HUES6 (cell line): ENCODE data around the gene CHSY3.

Experiments
- H3K27ac ChIP-seq: 2 replicates; pipeline ENCODE4 v1.7.0; 2013; ENCODE audit warnings: low read depth, mild to moderate bottlenecking, low read length, inconsistent platforms
- H3K27me3 ChIP-seq: 2 replicates; pipeline ENCODE4 v1.6.1; 2013; ENCODE audit warnings: low read length; ENCODE audit not compliant: control insufficient read depth, insufficient read depth
- H3K36me3 ChIP-seq: 2 replicates; pipeline ENCODE4 v1.6.1; 2013; ENCODE audit warnings: low read length; ENCODE audit not compliant: control insufficient read depth, insufficient read depth
- H3K4me1 ChIP-seq: 2 replicates; pipeline ENCODE4 v1.6.1; 2013; ENCODE audit warnings: low read length; ENCODE audit not compliant: control insufficient read depth, insufficient read depth
- H3K4me3 ChIP-seq: 2 replicates; pipeline ENCODE4 v1.5.1; 2013; ENCODE audit warnings: low read depth, low read length
- H3K9ac ChIP-seq: one replicate; pipeline ENCODE4 v1.6.1; 2013; ENCODE audit warnings: mild to moderate bottlenecking, low read length
- H3K9me3 ChIP-seq: 2 replicates; pipeline ENCODE4 v1.6.1; 2013; ENCODE audit warnings: low read depth, low read length; ENCODE audit not compliant: control insufficient read depth, insufficient read depth

Gene CHSY3

DNA sequence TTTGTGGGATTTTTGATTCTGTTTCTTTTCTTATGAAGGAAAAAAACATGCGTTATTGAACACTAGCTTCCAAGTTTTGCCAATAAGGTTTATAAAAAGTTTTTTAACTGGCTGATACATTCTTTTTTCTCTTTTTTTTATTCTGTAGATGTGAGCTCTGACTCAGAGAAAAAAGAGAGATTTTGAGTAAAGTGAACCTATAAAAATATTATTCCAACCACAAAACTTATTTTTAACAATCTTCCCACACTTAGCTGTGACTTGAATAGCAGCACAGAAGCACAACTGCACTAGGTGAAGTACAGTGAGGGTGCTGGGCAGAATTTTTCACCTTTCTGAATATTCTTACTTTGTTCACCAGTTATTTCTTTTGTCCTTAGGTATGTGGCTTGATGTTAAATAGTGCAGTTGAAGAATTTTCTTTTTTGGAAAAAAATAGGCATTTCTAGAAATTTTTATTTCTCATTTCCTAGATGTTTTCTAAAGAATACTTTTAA, 41.6 kb downstream of the CHSY3 start:
- Histone ChIP-seq H3K27me3 (no peaks in the 10 kb centered on the region), H3K9ac (no peak overlapping the region), H3K4me1 (no peaks in the 10 kb centered on the region), H3K27ac (no peak overlapping the region), H3K36me3 (no peaks in the 10 kb centered on the region), H3K9me3 (no peaks in the 10 kb centered on the region), H3K4me3 (no peak overlapping the region)

DNA sequence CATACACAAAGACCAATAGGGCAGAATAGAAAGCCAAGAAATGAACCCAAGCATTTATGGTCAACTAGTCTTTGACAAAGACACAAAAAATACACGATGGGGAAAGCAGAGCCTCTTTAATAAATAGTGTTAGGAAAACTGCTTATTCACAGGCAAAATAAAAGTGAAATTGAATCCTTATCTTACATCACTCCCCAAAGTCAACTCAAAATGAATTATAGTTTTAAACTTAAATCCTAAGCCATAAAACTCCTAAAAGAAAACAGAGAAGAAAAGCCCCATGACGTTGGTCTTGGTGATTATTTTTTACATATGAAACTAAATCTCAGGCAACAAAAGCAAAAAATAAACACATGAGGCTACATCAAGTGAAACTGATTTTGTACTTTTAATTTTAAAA, 46.8 kb downstream of the CHSY3 start:
- H3K36me3 ChIP-seq = no peaks in the 10 kb centered on the region
- no peak overlapping the region for H3K4me3 ChIP-seq
- H3K9ac ChIP-seq = no peak overlapping the region
- H3K9me3 ChIP-seq = no peaks in the 10 kb centered on the region
- no peak overlapping the region for H3K27ac ChIP-seq
- no peaks in the 10 kb centered on the region for H3K4me1 ChIP-seq
- H3K27me3 ChIP-seq = no peaks in the 10 kb centered on the region

DNA sequence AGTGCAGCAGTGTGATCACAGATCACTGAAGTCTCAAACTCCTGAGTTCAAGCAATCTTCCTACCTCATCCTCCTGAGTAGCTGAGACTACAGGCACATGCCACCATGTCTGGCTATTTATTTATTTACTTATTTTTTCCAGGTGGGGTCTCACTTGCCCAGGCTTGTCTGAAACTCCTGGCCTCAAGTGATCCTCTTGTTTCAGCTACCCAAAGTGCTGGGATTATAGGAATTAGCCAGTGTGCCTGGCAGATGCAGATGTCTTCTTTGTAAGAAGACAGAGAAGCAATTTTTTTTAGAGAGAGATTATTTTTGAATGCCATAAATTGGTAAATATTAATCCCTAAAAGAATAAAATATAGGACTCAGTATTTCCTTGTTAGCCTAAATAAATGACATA, 54.3 kb downstream of the CHSY3 start:
- Histone ChIP-seq H3K4me3 (no peak overlapping the region), H3K27ac (no peak overlapping the region), H3K4me1 (no peaks in the 10 kb centered on the region), H3K9me3 (no peaks in the 10 kb centered on the region), H3K36me3 (no peaks in the 10 kb centered on the region), H3K9ac (no peak overlapping the region), H3K27me3 (no peaks in the 10 kb centered on the region; the same call in 1 of the 2 replicates)

DNA sequence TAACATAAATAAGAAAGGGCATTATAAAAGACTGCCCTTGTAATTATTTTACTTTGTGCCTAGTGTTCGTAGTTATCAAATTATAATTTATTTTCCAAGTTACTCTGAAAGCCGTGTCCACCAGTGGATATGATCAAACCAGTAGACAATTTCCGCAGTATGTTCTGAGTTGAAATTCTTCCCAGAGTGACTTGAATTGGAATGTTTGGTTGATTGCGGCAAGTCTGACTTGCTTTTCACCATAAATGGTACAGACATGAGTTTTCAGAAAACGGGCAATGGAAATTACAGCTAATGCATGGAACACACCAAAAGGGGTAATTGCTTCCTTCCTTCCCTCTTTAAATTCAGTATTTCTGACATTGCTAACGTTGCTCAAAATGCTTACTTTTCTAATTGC, 56.6 kb downstream of the CHSY3 start:
- no peaks in the 10 kb centered on the region; the same call in 1 of the 2 replicates for H3K27me3 ChIP-seq
- H3K4me3 ChIP-seq = no peak overlapping the region
- no peaks in the 10 kb centered on the region for H3K36me3 ChIP-seq
- H3K9me3 ChIP-seq = no peaks in the 10 kb centered on the region
- no peaks in the 10 kb centered on the region for H3K4me1 ChIP-seq
- H3K27ac ChIP-seq = no peak overlapping the region
- H3K9ac ChIP-seq = no peak overlapping the region

DNA sequence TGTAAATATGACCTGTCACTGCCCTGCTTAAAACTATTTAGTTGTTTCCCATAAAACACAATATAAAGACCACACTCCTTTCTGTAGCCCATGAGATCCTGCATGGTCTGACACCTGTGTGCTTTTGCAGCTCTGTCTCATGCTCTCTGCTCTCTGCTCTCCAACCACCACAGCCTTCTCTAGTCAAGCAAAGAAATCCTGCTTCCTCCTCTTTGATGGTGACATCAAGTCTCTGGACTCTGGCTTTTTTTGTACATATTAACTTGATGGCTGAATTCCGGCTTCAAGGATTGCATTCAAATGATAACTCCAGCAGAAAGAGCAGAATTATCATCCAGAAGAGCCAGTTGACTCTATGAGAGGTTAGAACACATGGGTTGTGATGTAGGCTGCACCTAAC, 58.2 kb downstream of the CHSY3 start:
- H3K4me3 ChIP-seq = no peak overlapping the region
- no peak overlapping the region for H3K27ac ChIP-seq
- no peaks in the 10 kb centered on the region for H3K36me3 ChIP-seq
- no peaks in the 10 kb centered on the region; the same call in 1 of the 2 replicates for H3K27me3 ChIP-seq
- no peak overlapping the region for H3K9ac ChIP-seq
- no peaks in the 10 kb centered on the region for H3K4me1 ChIP-seq
- no peaks in the 10 kb centered on the region for H3K9me3 ChIP-seq

DNA sequence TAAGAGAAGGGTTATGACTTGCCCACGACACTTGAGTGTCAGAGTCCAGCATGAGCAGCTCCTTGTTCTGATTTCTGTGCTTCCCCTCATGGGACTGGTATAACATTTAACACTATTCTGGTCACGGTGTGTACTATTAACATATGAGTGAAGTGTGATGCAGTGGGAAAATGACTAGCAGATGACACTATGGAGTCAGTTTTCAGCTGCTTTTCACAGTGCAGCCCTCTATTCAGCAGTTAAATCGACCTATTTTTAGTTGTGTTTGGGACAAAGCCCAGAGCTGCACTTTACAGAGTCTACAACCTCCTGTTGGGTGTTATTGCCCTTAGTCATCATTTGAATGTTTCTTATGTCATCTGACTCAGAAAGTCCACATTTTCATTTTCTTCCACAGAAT, 59.1 kb downstream of the CHSY3 start:
- no peaks in the 10 kb centered on the region for H3K4me1 ChIP-seq

DNA sequence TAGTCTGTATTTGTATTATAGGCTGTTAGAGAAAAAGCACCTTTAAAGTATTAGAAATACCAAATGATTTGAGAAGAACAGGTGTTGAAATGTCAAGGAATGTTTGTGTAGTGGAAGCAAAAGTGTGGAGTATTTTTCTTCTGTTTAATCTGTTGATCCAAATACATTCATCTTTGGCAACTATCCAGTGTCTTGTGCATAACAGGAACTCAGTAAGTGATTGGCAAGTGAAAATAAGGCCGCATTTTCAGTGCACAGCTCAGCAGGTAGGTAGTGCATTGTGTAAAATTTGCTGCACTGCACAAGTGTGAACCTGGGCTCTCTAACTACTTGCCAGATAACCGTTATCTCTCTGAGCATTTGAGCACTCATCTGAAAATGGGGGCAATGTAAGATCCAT, 61.8 kb downstream of the CHSY3 start:
- Histone ChIP-seq H3K27ac (no peak overlapping the region), H3K9me3 (no peaks in the 10 kb centered on the region), H3K4me3 (no peak overlapping the region), H3K36me3 (no peaks in the 10 kb centered on the region), H3K27me3 (no peaks in the 10 kb centered on the region; the same call in 1 of the 2 replicates), H3K4me1 (no peaks in the 10 kb centered on the region), H3K9ac (no peak overlapping the region)

More for the DNA sequence above, 59.1 kb downstream of the CHSY3 start:
- no peaks in the 10 kb centered on the region for H3K9me3 ChIP-seq
- H3K9ac ChIP-seq = no peak overlapping the region
- no peak overlapping the region for H3K4me3 ChIP-seq
- H3K27me3 ChIP-seq = no peaks in the 10 kb centered on the region; the same call in 1 of the 2 replicates
- H3K36me3 ChIP-seq = no peaks in the 10 kb centered on the region
- no peak overlapping the region for H3K27ac ChIP-seq

DNA sequence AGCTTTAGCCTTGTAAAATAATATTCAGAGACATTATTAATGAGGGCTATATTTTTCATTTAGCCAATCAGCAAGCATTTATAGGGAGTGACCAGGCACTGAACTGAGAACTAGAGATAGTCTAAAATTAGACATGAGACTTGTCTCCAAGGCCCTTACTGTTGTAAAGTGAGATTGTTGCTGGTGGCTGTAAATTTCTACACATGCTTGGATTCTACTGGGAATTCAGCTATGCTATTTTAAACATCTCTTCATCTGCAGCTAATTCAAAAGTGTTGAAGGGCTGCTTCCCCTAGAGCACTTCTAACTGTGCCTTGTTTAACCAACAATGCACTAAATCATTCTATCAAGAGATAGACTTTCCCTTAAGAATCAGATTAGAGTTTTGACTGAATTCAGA, 67.4 kb downstream of the CHSY3 start:
- H3K4me3 ChIP-seq = no peak overlapping the region
- H3K9me3 ChIP-seq = no peaks in the 10 kb centered on the region
- H3K36me3 ChIP-seq = no peaks in the 10 kb centered on the region
- H3K4me1 ChIP-seq = no peaks in the 10 kb centered on the region
- H3K27ac ChIP-seq = no peak overlapping the region
- H3K9ac ChIP-seq = no peak overlapping the region
- no peaks in the 10 kb centered on the region for H3K27me3 ChIP-seq

DNA sequence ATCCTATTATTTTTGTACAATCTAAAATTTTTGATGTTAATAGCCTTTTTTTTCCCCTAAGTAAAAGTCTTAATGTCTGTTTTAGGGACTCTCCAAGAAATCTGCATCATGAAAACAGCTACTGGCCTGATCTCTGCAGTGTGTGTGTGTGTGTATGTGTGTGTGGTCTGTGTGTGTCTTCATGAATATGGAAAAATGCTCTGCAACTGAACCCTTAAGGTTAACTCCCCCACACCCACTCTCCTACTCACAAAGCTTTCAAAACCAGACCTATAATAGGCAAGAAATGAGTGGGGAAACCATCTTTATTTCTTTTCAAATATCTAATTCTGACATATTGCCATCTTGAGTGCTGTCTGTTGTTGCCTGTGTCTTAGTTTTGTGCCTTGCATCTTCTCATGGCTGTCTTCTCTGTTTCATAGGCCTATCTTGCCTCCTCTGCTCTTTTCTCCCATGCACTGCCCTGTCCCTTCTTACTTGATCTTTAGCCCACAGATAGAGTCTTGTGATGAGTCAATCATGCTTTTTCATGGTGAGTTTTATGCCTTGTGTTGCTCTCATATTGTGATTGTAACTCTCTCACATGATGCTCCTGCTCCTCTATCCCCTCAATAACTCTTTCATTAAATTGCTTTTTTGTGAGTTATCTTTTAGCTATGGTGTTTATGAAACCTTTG, 68.3 kb downstream of the CHSY3 start:
- H3K9me3 ChIP-seq = no peaks in the 10 kb centered on the region
- no peaks in the 10 kb centered on the region for H3K27me3 ChIP-seq
- H3K36me3 ChIP-seq = no peaks in the 10 kb centered on the region
- no peak overlapping the region for H3K27ac ChIP-seq
- H3K4me3 ChIP-seq = no peak overlapping the region
- H3K9ac ChIP-seq = no peak overlapping the region
- H3K4me1 ChIP-seq = no peaks in the 10 kb centered on the region

DNA sequence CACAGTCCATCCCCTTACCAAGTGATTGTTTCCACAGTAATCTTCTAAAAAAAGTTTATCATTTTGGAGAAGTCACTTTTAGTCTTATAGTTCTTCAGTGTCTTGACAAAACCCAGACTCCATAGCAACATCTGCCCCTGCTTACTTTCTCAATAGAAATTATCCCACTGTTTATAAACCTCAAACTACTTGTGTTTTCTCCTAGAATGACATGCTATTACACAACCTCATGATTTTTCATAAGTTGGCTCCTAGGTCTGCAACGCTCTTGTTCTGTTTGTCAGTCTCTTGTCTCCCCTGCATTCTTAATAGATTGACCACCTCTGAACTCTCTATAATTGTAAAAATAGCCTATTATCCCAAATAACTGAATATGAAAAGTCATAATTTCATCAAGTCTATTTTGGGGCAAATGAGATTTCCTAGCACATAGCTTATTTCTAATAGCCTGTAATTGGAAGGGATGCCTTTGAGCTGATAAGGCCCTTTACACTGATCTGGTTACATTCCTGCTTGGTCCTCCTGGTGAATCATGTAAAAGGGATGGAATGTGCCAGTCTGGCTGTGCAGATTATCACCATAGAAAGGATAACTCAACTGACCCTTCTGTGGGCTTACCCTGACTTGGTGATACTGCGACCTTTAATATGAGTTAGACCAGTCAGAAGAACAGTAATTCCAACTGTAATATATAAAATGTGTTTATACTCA, 69.6 kb downstream of the CHSY3 start:
- no peak overlapping the region for H3K4me3 ChIP-seq
- no peaks in the 10 kb centered on the region for H3K9me3 ChIP-seq
- H3K27me3 ChIP-seq = no peaks in the 10 kb centered on the region
- no peaks in the 10 kb centered on the region for H3K4me1 ChIP-seq
- H3K9ac ChIP-seq = no peak overlapping the region
- no peak overlapping the region for H3K27ac ChIP-seq
- H3K36me3 ChIP-seq = no peaks in the 10 kb centered on the region

DNA sequence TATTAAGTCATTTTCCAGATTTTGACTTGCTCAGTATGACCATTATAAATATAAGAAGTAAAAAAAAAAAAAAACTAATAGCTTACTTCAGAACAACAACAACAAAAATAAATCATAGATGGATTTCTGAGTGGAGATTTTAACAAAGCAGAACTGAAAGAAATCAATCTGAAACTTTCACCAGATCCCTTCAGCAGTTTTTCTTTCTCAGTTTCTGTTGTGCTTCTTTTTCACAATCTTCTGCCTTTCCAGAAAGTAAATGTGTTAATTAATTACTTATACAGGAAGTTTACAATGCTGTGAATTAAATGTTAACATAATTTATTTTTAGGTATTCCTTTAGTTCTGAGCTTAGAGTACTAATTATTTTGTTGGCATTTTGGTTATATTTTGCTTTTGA, 73.5 kb downstream of the CHSY3 start:
- no peak overlapping the region for H3K9ac ChIP-seq
- no peaks in the 10 kb centered on the region for H3K4me1 ChIP-seq
- no peak overlapping the region for H3K27ac ChIP-seq
- no peaks in the 10 kb centered on the region for H3K9me3 ChIP-seq
- no peak overlapping the region for H3K4me3 ChIP-seq
- no peaks in the 10 kb centered on the region for H3K36me3 ChIP-seq
- H3K27me3 ChIP-seq = no peaks in the 10 kb centered on the region
